Nephron progenitor cell (in vitro differentiated cells): ENCODE measurements around the gene RAD51B.
"Not testable (repeated sequence)": the region's sequence is repeated elsewhere in the genome, so short reads cannot be mapped to it uniquely, and the experiment has no call there.

Source experiments
- DNase-seq: peaks from one replicate; pipeline ENCODE4 v3.0.0; 2021
- H3K27ac Mint-ChIP-seq: 2 replicates; pipeline ENCODE4 v1.8.0; 2021; ENCODE audit warnings: mild to moderate bottlenecking, moderate library complexity, mixed read lengths
- H3K27me3 Mint-ChIP-seq: 2 replicates; pipeline ENCODE4 v1.8.0; 2021; ENCODE audit warnings: mild to moderate bottlenecking, low read depth, mixed read lengths; ENCODE audit not compliant: poor library complexity
- H3K36me3 Mint-ChIP-seq: 2 replicates; pipeline ENCODE4 v1.8.0; 2021; ENCODE audit warnings: low read depth, mixed read lengths
- H3K4me1 Mint-ChIP-seq: 2 replicates; pipeline ENCODE4 v1.8.0; 2021; ENCODE audit warnings: mixed read lengths
- H3K4me3 Mint-ChIP-seq: 2 replicates; pipeline ENCODE4 v1.8.0; 2021; ENCODE audit warnings: mild to moderate bottlenecking, moderate library complexity, mixed read lengths
- H3K9me3 Mint-ChIP-seq: 2 replicates; pipeline ENCODE4 v1.8.0; 2021; ENCODE audit warnings: mild to moderate bottlenecking, moderate library complexity, mixed read lengths
- CTCF ChIP-seq: fragments of 200-600 bp; sonication (generic); IDR thresholded peaks from 2 replicates; pipeline ENCODE4 v1.5.0; 2021; ENCODE audit warnings: antibody characterized with exemption

RAD51B gene

GRCh38 chr14:67967206-67967605, 147.6 kb downstream of the RAD51B start:
- Mint-ChIP-seq H3K9me3 (peaks cover 35% of the 10 kb centered on the region), H3K4me1 (peaks cover 32% of the 10 kb centered on the region), H3K27ac (no peak overlapping the region), H3K36me3 (peaks cover 39% of the 10 kb centered on the region), H3K27me3 (no peaks in the 10 kb centered on the region), H3K4me3 (no peak overlapping the region)
- no peak for DNase-seq
- no peak for TF ChIP-seq CTCF

GRCh38 chr14:67967970-67968369, 148.4 kb downstream of the RAD51B start:
- H3K4me1 Mint-ChIP-seq: peaks cover 37% of the 10 kb centered on the region
- H3K4me3 Mint-ChIP-seq: not testable (repeated sequence)
- peaks cover 35% of the 10 kb centered on the region for H3K9me3 Mint-ChIP-seq

GRCh38 chr14:67970923-67971322, 151.3 kb downstream of the RAD51B start:
- Mint-ChIP-seq H3K27me3 (no peaks in the 10 kb centered on the region), H3K36me3 (peaks cover 32% of the 10 kb centered on the region), H3K27ac (no peak overlapping the region)

More at GRCh38 chr14:67967970-67968369, 148.4 kb downstream of the RAD51B start:
- not testable (repeated sequence) for H3K27ac Mint-ChIP-seq, H3K27me3 Mint-ChIP-seq, DNase-seq
- peaks cover 39% of the 10 kb centered on the region for H3K36me3 Mint-ChIP-seq

GRCh38 chr14:67971627-67972625, 152.3 kb downstream of the RAD51B start:
- no peak for TF ChIP-seq CTCF
- H3K4me1 Mint-ChIP-seq: peaks cover 48% of the 10 kb centered on the region
- DNase-seq: no peak
- no peaks in the 10 kb centered on the region for H3K27me3 Mint-ChIP-seq
- H3K4me3 Mint-ChIP-seq: no peak overlapping the region
- peak overlapping the region; percentile 86 for H3K27ac Mint-ChIP-seq
- peaks cover 29% of the 10 kb centered on the region for H3K9me3 Mint-ChIP-seq
- peaks cover 26% of the 10 kb centered on the region for H3K36me3 Mint-ChIP-seq

More at GRCh38 chr14:67970923-67971322, 151.3 kb downstream of the RAD51B start:
- Mint-ChIP-seq H3K4me1 (peaks cover 47% of the 10 kb centered on the region), H3K4me3 (no peak overlapping the region), H3K9me3 (peaks cover 35% of the 10 kb centered on the region)
- DNase-seq: no peak
- no peak for TF ChIP-seq CTCF

GRCh38 chr14:67973436-67973835, 153.9 kb downstream of the RAD51B start:
- Mint-ChIP-seq H3K36me3 (peaks cover 15% of the 10 kb centered on the region), H3K9me3 (peaks cover 16% of the 10 kb centered on the region), H3K27me3 (no peaks in the 10 kb centered on the region), H3K4me1 (peaks cover 63% of the 10 kb centered on the region), H3K27ac (no peak overlapping the region), H3K4me3 (no peak overlapping the region)
- DNase-seq: no peak
- no peak for TF ChIP-seq CTCF

- H3K9me3 Mint-ChIP-seq: peaks cover 3% of the 10 kb centered on the region
- no peaks in the 10 kb centered on the region for H3K27me3 Mint-ChIP-seq
- H3K4me3 Mint-ChIP-seq: no peak overlapping the region
- TF ChIP-seq CTCF: no peak
- peaks cover 68% of the 10 kb centered on the region for H3K4me1 Mint-ChIP-seq
- H3K36me3 Mint-ChIP-seq: peaks cover 5% of the 10 kb centered on the region
- H3K27ac Mint-ChIP-seq: no peak overlapping the region
- no peak for DNase-seq
Measured at GRCh38 chr14:67975470-67975869, 155.9 kb downstream of the RAD51B start.
